ENCODE data around the gene GDI2.

- TF ChIP-seq CTCF (IDR thresholded peaks at IDR 0.05) (no peak), POLR2A (IDR thresholded peaks at IDR 0.05) (no peak)
Measured at GRCh38 chr10:5810225-5810624, 3.0 kb downstream of the GDI2 start.

Data from right lobe of liver (tissue), 4 donors.